ENCODE data around the gene ZYX. TPM values are rescaled to one million over a fixed set of nuclear protein-coding genes. Genes with fewer than 3 reads are reported as not detected.

The ZYX gene
- total RNA-seq, 1 donor from 2014 or later: 523 TPM

GRCh38 chr7:143360788-143361551, 20.2 kb upstream of the ZYX start:
- Mint-ChIP-seq H3K36me3 (ENCODE audit: low read depth, unreplicated experiment) (peaks cover 12% of the 10 kb centered on the region), H3K27ac (ENCODE audit: unreplicated experiment) (peak overlapping the region; percentile 37), H3K4me3 (ENCODE audit: unreplicated experiment) (peak overlapping the region; percentile 71), H3K4me1 (ENCODE audit: low read depth, unreplicated experiment) (peaks cover 2% of the 10 kb centered on the region), H3K27me3 (ENCODE audit: low read depth, unreplicated experiment) (peaks cover 42% of the 10 kb centered on the region), H3K9me3 (ENCODE audit: unreplicated experiment) (peaks cover 4% of the 10 kb centered on the region)
- no peak for DNase-seq (ENCODE audit: low read depth)
- H3K27me3 ChIP-seq (ENCODE audit: insufficient read depth, low read length): peaks cover 10% of the 10 kb centered on the region
- FAIRE-seq: no peak
- no peak overlapping the region for H2AFZ ChIP-seq (ENCODE audit: low read depth, low read length)
- H3K27ac ChIP-seq (ENCODE audit: low read depth, low read length): no peak overlapping the region
- H3K4me1 ChIP-seq (ENCODE audit: insufficient read depth, low read length): no peaks in the 10 kb centered on the region
- H4K20me1 ChIP-seq (ENCODE audit: insufficient read depth, low read length): no peaks in the 10 kb centered on the region
- H3K9ac ChIP-seq (ENCODE audit: low read length): no peak overlapping the region
- peak overlapping the region; percentile 98 for H3K4me2 ChIP-seq (ENCODE audit: low read length)
- TF ChIP-seq CTCF (IDR thresholded peaks at IDR 0.05; ENCODE audit: insufficient read depth, low read depth, low read length) (no peak), EZH2 (IDR thresholded peaks at IDR 0.05; ENCODE audit: insufficient read depth, low read length) (no peak)
- H3K9me3 ChIP-seq (ENCODE audit: insufficient read depth, low read depth, low read length): no peaks in the 10 kb centered on the region
- H3K79me2 ChIP-seq (ENCODE audit: insufficient read depth, low read length): no peaks in the 10 kb centered on the region
- H3K4me3 ChIP-seq (ENCODE audit: insufficient read depth, low read depth, low read length): no peak overlapping the region
- no peaks in the 10 kb centered on the region for H3K36me3 ChIP-seq (ENCODE audit: insufficient read depth, low read length)

GRCh38 chr7:143361552-143362130, 19.5 kb upstream of the ZYX start:
- H3K4me3 ChIP-seq (ENCODE audit: insufficient read depth, low read depth, low read length): peak overlapping the region; percentile 17
- peak overlapping the region; percentile 85 for H3K4me3 Mint-ChIP-seq (ENCODE audit: unreplicated experiment)
- H4K20me1 ChIP-seq (ENCODE audit: insufficient read depth, low read length): no peaks in the 10 kb centered on the region
- H3K4me2 ChIP-seq (ENCODE audit: low read length): peak overlapping the region; percentile 98
- no peaks in the 10 kb centered on the region for H3K4me1 ChIP-seq (ENCODE audit: insufficient read depth, low read length)
- peaks cover 10% of the 10 kb centered on the region for H3K27me3 ChIP-seq (ENCODE audit: insufficient read depth, low read length)
- no peak overlapping the region for H3K27ac Mint-ChIP-seq (ENCODE audit: unreplicated experiment)
- peaks cover 4% of the 10 kb centered on the region for H3K9me3 Mint-ChIP-seq (ENCODE audit: unreplicated experiment)
- H3K27me3 Mint-ChIP-seq (ENCODE audit: low read depth, unreplicated experiment): peaks cover 45% of the 10 kb centered on the region
- H3K4me1 Mint-ChIP-seq (ENCODE audit: low read depth, unreplicated experiment): peaks cover 2% of the 10 kb centered on the region
- TF ChIP-seq CTCF (IDR thresholded peaks at IDR 0.05; ENCODE audit: insufficient read depth, low read depth, low read length) (no peak), EZH2 (IDR thresholded peaks at IDR 0.05; ENCODE audit: insufficient read depth, low read length) (no peak)
- no peaks in the 10 kb centered on the region for H3K79me2 ChIP-seq (ENCODE audit: insufficient read depth, low read length)
- H2AFZ ChIP-seq (ENCODE audit: low read depth, low read length): no peak overlapping the region
- H3K9me3 ChIP-seq (ENCODE audit: insufficient read depth, low read depth, low read length): no peaks in the 10 kb centered on the region
- peak overlapping the region; percentile 58 for H3K9ac ChIP-seq (ENCODE audit: low read length)
- no peaks in the 10 kb centered on the region for H3K36me3 ChIP-seq (ENCODE audit: insufficient read depth, low read length)
- H3K36me3 Mint-ChIP-seq (ENCODE audit: low read depth, unreplicated experiment): peaks cover 6% of the 10 kb centered on the region
- no peak for DNase-seq (ENCODE audit: low read depth)
- no peak for FAIRE-seq
- no peak overlapping the region for H3K27ac ChIP-seq (ENCODE audit: low read depth, low read length)

Measured in astrocyte (in vitro differentiated cells and primary cell).